Activated gamma-delta T cell (primary cell): ENCODE data around the gene UBA52.
"Not testable (repeated sequence)": the region's sequence is repeated elsewhere in the genome, so short reads cannot be mapped to it uniquely, and the experiment has no call there.

Experiments used
- DNase-seq: peaks from one replicate; lab custom pipeline; 2025; lab: John Stamatoyannopoulos, UW

Gene UBA52

GRCh38 chr19:18593367-18594095 is 21.9 kb downstream of the UBA52 start:
- DNase-seq = no peak

DNA sequence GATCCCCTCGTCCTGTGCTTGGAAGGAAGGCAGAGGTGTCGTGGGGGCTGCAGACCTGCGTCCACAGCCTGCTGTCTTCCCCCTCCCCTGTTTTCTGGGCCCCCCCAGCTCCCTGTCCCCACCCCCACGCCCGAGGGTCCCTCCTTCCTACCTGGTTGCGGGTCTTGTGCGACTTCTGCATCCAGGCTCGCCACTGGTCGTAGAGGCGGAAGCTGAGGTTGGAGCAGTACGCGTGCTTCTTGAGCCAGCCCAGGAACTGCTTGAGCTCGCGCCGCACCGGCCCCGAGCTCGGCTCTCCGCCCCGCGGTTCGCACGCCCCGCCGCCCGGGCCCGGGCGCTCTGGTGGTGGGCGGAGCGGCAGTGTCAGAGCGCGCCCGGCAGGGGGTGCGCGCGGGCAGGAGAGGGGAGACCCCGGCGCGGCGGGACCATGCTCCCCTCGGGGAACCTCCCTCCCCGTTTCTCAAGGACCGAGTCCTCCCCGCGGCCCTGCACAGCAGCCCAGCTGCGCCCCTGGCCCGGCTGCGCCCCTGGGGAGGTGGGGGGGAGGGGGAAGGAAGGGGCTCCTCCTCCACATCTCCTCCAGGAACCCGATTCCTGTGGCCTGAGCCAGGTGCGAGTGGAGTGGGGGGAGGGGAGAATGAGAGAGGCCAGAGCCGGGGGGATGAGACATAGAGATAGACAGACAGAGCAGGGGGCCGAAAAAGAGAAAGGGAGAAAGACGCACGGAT is 22.6 kb downstream of the UBA52 start:
- DNase-seq = peak; percentile 56

GRCh38 chr19:18594824-18595373 is 23.2 kb downstream of the UBA52 start:
- DNase-seq = no peak

DNA sequence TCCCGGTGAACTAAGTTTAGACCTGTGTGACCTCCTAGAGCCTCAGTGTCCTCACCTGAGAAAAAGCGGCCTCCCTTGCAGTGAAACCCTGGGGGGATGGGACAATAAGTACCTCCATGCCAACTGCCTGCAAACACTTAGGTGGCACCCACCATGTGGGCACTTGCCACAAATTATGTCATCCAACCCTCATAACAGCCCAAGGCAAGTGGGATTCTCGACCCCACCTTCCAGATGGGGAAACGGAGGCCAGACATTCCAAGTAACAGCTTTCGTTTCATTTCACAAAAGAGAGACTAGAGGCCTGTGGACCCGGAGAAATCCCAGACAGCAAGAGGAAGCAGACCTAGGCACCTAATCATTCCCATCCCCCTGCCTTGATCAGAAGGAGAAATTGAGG is 23.8 kb downstream of the UBA52 start:
- DNase-seq = no peak

DNA sequence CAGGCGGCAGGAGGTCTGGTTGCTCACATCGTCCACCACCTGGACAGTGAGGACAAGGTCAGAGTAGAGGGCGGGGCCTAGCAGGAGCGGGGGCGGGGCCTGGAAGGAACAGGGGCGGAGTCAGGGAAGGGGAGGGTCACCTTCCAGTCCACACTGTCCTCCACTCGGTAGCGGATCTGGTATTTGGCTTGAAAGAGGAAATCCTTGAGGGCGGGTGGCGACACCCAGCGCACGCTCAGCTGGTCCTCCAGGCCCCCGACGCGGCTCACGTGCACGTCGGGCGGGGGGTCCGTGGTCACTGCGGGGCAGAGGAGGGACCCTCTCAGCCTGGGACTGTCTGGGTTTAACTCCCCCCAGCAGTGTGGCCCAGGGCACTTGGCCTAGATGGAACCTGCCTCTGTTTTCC is 25.1 kb downstream of the UBA52 start:
- DNase-seq = no peak

DNA sequence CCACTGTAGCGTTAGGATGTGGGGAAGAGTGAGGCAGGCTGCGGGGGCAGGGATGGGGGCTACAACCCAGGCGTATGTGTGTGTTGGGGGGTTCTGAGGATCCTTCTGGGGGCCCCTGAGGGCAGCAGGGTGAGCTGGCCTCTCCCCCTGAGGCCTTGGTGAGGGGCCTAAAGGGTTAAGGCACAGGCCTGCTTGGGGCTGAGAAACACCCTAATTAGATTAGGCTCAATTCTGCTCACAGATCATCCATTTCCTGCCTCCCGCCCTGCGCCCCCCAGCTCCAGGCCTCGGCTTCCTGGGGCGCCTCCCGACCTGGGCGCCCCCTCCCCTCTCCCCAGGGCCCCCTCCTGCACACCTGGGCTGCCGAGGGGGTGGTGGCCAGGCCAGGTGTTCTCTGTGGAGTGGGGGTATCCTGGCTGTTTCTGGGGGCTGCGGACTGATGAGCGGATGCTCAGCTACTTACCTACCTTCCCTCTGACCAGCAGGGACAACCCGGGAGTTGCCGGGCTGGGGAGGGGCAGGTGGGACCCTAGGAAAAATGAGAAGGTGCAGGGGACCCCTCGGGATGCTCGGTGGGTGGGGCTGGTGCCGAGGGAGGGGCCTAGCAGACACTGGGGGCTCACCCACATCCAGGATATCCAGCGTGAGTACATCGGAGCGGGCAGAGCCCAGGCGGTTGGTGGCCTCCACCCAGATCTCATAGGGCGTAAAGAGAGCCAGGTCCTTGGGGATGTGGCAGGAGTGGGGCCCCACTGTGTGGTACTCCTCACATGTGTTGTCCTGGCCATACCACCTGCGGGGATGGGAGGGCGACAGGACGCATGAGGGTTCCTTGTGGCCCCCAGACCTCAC is 26.4 kb downstream of the UBA52 start:
- no peak for DNase-seq

DNA sequence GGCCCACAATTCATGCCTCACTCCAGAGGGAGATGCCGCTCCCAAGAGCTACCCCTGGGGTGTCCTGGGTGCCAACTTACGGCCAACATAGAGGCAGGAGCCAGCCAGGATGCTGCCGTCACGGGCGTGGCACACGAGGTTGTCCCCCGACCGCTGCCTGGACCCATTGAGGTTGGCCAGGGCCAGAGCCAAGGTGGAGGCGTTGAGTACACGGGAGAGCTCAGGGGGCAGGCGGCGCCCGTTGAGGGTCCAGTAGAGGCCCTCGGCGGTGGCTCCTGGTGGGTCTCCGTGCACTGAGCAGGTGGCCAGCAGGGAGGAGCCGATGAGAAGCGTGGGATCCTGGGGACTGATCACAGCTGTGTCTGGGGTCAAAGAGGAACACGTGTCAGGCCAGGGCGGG is 27.8 kb downstream of the UBA52 start:
- no peak for DNase-seq

DNA sequence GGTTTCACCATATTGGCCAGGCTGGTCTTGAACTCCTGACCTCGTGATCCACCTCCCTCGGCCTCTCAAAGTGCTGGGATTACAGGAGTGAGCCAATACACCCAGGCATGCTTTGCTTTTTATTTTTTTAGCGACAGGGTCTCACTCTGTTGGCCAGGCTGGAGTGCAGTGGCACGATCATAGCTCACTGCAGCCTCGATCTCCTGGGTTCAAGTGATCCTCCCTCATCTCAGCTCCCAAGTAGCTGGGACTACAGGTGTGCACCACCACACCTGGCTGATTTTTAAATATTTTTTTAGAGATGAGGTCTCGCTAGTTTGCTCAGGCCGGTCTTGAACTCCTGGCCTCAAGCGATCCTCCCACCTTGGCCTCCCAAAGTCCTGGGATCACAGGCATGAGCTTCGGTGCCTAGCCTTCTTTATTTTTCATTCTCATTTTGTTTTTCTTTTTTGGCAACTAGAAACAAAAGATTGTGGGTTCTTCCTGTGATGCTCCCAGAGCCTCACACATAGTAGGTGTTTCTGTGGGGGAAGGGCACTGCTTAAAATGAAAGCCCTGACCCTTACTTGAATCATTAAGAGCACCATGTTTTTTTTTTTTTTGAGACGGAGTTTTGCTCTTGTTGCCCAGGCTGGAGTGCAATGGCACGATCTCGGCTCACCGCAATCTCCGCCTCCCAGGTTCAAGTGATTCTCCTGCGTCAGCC is 29.2 kb downstream of the UBA52 start:
- DNase-seq = not testable (repeated sequence)

DNA sequence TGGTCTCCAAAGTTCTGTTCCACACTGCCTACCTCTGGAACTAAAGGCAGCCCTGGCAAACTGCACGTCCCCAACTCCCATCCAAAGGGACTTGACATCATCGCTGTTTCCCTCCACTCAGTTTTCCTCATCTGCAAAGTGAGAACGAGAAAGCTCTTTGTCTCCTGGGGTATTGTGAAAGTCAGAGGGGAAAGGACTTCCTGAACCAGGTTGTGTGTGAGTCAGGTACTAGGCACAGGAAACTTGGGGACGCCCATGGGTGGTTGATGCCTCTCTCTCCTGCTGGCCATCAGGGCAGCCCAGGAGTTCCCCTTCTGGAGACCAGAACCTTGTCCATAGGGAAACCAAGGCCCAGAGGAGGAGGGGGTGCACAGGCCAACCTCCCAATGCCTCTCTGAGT is 30.2 kb downstream of the UBA52 start:
- DNase-seq = no peak

GRCh38 chr19:18603255-18603957 is 31.7 kb downstream of the UBA52 start:
- no peak for DNase-seq

DNA sequence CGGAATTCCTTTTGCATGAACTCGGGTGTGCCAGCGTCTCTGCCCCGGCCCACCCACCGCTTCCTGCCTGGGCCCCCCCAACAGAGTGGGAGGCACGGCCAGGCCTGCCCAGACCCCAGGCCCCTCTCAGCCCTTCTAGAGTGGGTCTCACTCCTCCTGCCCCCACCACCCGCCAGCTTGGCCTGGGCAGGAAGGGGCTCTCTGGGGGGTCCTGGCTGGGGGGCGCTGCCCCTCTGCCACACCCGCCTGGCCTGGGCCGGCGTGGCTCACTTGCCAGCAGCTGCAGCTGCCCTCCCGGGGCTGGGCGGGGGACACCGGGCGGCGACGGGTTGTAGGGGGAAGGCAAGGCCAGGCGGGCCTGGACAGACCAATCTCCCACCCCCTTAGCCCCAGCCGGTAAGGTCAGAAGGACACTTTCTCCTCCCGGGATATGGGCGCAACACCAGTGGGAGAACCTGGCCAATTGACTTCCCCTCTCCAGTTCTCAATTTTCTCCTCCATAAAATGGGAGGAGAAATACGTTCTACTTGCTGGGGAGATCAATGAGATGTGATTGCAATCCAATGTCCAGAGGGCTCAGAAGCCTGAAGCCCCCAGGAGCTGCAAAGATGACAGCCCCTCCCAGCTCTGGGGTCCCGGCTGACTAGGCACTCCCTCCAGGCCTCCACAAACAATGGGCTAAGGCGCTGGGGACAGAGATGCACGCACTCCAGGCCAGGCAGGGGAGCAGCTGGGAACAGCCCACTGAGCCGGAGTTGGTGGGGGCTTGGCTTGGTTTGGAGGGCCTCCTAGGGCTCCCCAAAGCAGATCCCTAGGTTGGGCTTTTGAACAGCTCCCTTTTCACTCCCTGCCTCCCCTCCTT is 32.5 kb downstream of the UBA52 start:
- no peak for DNase-seq

DNA sequence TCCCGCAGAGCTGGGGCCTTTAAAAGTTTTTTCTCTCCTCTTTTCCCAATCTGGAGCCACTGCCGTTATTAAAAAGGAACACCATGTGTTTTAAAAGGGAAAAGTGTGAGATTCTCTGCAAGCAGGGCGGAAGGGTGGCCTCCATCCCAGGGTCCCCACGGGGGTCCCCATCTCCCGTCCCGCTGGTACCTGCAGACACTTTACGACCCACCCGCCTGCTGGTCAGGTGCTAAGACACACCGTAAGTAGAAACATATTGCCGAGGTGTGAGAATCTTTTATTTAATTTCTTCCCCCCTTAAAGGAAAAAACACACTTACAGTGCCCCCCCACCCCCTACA is 33.1 kb downstream of the UBA52 start:
- no peak for DNase-seq

DNA sequence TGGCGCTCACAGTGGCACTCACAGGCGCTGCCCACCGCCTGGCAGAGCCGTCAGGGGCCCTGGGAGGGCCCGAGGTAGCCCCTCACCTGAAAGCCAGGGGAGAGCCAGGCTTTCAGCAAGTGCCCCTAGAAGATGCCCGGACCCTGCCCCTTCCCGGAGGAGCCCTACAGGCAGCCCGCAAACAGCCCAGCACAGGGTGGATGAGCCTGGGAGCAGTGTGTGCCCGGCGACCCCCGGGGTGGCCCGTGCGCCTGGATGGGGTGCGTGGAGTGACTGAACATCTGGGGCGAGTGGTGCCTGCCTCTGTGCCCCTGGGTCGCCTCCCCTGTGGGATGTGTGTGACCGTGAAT is 33.5 kb downstream of the UBA52 start:
- DNase-seq = no peak

DNA sequence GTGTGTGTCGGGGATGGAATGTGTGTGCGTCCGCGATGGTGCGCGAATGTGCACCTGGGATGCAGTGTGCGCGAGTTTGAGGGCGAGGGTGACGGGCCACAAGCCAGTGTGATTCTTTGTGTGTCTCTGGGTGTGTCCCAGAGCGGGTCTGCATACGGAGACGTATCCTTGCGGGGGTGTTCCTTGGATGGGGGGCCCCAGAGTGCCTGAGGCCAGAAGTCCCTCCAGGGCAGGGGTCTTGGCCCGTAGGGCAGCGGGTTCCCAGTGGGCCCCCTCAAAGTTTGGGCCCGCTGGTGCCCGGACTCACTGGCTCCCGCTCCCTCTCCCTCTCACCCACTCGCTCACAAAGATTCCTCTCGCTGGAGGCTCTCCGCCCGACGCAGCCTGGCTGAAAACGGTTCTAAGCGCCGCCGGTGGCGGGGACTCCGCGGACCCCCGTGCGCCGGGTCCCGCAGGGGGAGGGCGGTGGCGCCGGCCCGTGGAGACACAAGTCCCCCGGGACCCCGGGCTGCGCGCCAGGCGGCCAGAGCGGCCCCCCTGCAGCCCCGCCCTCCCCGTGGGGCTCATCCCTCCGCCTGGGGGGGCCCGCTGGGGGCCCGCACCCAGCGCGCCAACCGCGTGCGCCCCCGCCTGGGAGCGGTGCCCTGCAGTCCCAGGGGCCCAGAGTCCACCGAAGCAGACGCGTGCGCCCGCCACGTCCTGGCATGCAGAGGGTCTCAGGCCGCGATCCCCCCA is 34.1 kb downstream of the UBA52 start:
- DNase-seq = no peak

GRCh38 chr19:18606281-18607225 is 34.9 kb downstream of the UBA52 start, which contains the start of gene CRLF1:
CRLF1 (minus strand) TSS chr19:18606799; CDS start chr19:18606656, 143 bp downstream.
- DNase-seq = no peak

- DNase-seq = no peak
These were observed 35.8 kb downstream of the UBA52 start for GRCh38 chr19:18607226-18608101.

GRCh38 chr19:18608102-18608804 is 36.6 kb downstream of the UBA52 start:
- no peak for DNase-seq
